SK-N-MC (cell line): ENCODE results near the gene RCC1.
"Not testable (repeated sequence)": the region's sequence is repeated elsewhere in the genome, so short reads cannot be mapped to it uniquely, and the experiment has no call there.

Experiments
- EZH2 ChIP-seq: fragments of 200-600 bp; sonication (generic); IDR thresholded peaks from one replicate; pipeline ENCODE4 v1.6.1; 2017; ENCODE audit warnings: antibody characterized with exemption
- FOXP2 ChIP-seq: optimal IDR thresholded peaks from 2 replicates; pipeline ENCODE3; 2011; ENCODE audit warnings: mild to moderate bottlenecking, moderate library complexity; ENCODE audit not compliant: insufficient read depth; ENCODE audit errors: extremely low read length, control extremely low read depth
- POLR2AphosphoS5 ChIP-seq: IDR thresholded peaks from 2 replicates; pipeline ENCODE4 v1.6.1; 2012; ENCODE audit warnings: mild to moderate bottlenecking, low read depth, low read length, borderline replicate concordance

DNA sequence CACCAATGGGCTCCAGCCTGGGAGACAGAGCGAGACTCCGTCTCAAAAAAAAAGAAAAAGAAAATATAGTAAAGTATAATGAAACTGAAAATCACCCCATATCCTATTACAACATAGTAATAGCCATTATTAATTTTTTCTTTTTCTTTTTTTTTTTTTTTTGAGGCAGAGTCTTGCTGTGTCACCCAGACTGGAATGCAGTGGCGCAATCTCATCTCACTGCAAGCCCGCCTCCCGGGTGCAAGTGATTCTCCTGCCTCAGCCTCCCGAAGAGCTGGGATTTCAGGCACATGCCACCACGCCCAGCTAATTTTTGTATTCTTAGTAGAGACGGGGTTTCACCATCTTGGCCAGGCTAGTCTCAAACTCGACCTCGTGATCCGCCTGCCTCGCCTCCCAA lies 67.0 kb downstream of the RCC1 start:
- TF ChIP-seq POLR2AphosphoS5, EZH2, FOXP2: not testable (repeated sequence)
